ENCODE data around the gene TDRD9.

Gene TDRD9

DNA sequence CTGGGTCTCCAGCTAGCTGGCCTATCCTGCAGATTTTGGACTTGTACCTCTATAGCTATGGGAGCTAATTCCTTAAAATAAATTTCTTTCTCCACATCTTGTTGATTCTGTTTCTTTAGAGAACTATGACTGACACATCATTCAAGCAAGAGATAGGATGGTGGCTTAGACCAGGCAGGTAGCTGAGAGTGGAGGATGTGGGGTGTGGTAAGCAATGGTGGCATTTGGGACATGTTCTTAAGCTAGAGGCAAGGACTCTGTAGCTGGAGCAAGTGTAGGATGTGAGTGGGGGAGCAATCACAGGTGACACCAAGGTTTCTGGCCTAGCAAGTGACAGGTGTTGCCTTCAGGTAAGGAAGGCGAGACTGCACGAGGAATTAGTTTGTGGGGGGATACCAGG is 6.8 kb downstream of the TDRD9 start:
- TF ChIP-seq CTCF (IDR thresholded peaks at IDR 0.05; ENCODE audit: low read depth, low read length, missing control alignments): no peak
- H3K27me3 ChIP-seq (replicated peaks): no peaks in the 10 kb centered on the region
- DNase-seq: no peak
- no peak overlapping the region for H3K27ac ChIP-seq
- no peak overlapping the region for H3K4me3 ChIP-seq (ENCODE audit: low read depth, low read length)
- in situ Hi-C loops (cut with HindIII; ENCODE audit: low pct_ligation_motif_present, low sequenced_read_pairs): no loop called here
- H3K36me3 ChIP-seq (replicated peaks): no peaks in the 10 kb centered on the region

GRCh38 chr14:103941462-103941861 is 13.2 kb downstream of the TDRD9 start:
- H3K4me3 ChIP-seq (ENCODE audit: low read depth, low read length): no peak overlapping the region
- H3K27me3 ChIP-seq (replicated peaks): peaks cover 14% of the 10 kb centered on the region
- no peak overlapping the region for H3K27ac ChIP-seq
- no peaks in the 10 kb centered on the region for H3K36me3 ChIP-seq (replicated peaks)
- in situ Hi-C loops (cut with HindIII; ENCODE audit: low pct_ligation_motif_present, low sequenced_read_pairs): no loop called here
- DNase-seq: no peak
- no peak for TF ChIP-seq CTCF (IDR thresholded peaks at IDR 0.05; ENCODE audit: low read depth, low read length, missing control alignments)

DNA sequence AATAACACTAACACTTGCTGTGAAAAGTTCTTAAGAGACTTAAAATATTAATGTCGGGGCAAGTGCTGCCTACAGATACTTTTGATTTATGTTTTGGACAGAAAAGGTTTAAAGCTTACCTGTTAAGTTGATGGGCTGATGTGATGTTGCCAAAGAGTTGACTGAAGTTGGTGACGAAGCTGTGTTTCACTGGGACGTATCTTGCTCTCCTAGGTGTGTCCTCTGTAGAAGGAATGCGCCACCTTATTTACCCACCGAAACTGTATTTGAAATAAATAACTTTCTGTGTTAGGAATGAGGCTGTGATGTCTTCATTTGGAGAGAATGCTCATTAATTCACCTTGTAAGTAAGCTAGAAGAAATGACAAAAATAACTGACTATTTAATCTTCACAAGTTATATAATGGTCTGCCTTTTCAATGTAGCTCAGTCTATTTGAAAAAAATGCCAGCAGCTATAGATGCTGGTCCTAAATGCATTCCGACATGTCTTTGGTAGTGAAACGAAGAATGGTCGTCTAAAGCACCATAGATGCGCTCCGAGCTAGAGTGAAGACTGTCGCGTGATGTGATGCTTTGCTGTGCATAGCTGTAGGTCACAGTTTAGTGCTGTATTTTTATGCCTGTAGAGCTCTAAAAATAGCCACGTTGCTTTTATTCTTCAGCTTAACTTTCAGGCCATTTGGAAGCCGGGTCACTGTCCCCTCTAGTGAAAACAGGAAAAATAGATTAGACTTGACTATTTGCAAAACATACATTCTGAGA is 13.9 kb downstream of the TDRD9 start, which contains the start of gene RD3L:
Gene RD3L (minus strand): TSS at position 557 of the 764 bp plus-strand sequence. CDS start 834 bp downstream, outside the sequence.
- Histone ChIP-seq H3K36me3 (replicated peaks) (no peaks in the 10 kb centered on the region), H3K4me3 (ENCODE audit: low read depth, low read length) (no peak within 1 kb of the TSS), H3K27ac (no peak within 1 kb of the TSS), H3K27me3 (replicated peaks) (peaks cover 14% of the 10 kb centered on the region)
- in situ Hi-C loops (cut with HindIII; ENCODE audit: low pct_ligation_motif_present, low sequenced_read_pairs): no loop called here
- DNase-seq: no peak
- no peak for TF ChIP-seq CTCF (IDR thresholded peaks at IDR 0.05; ENCODE audit: low read depth, low read length, missing control alignments)

GRCh38 chr14:103943673-103944072 is 15.4 kb downstream of the TDRD9 start:
- DNase-seq: no peak
- Histone ChIP-seq H3K27me3 (replicated peaks) (peaks cover 14% of the 10 kb centered on the region), H3K36me3 (replicated peaks) (no peaks in the 10 kb centered on the region), H3K4me3 (ENCODE audit: low read depth, low read length) (no peak overlapping the region), H3K27ac (no peak overlapping the region)
- no peak for TF ChIP-seq CTCF (IDR thresholded peaks at IDR 0.05; ENCODE audit: low read depth, low read length, missing control alignments)
- in situ Hi-C loops (cut with HindIII; ENCODE audit: low pct_ligation_motif_present, low sequenced_read_pairs): no loop called here

- Histone ChIP-seq H3K4me3 (ENCODE audit: low read depth, low read length) (no peak overlapping the region), H3K36me3 (replicated peaks) (no peaks in the 10 kb centered on the region), H3K27me3 (replicated peaks) (peaks cover 3% of the 10 kb centered on the region), H3K27ac (no peak overlapping the region)
- no peak for DNase-seq
- TF ChIP-seq CTCF (IDR thresholded peaks at IDR 0.05; ENCODE audit: low read depth, low read length, missing control alignments): no peak
- in situ Hi-C loops (cut with HindIII; ENCODE audit: low pct_ligation_motif_present, low sequenced_read_pairs): no loop called here
Measured at GRCh38 chr14:103946975-103947374, 18.7 kb downstream of the TDRD9 start.

GRCh38 chr14:103948442-103948841 is 20.2 kb downstream of the TDRD9 start:
- Histone ChIP-seq H3K27me3 (replicated peaks) (no peaks in the 10 kb centered on the region), H3K36me3 (replicated peaks) (no peaks in the 10 kb centered on the region), H3K4me3 (ENCODE audit: low read depth, low read length) (no peak overlapping the region), H3K27ac (no peak overlapping the region)
- no peak for TF ChIP-seq CTCF (IDR thresholded peaks at IDR 0.05; ENCODE audit: low read depth, low read length, missing control alignments)
- no peak for DNase-seq
- in situ Hi-C loops (cut with HindIII; ENCODE audit: low pct_ligation_motif_present, low sequenced_read_pairs): no loop called here

Data from brain microvascular endothelial cell (primary cell).